ENCODE data around the gene RNASEH2B. TPM values are rescaled to one million over a fixed set of nuclear protein-coding genes. Genes with fewer than 3 reads are reported as not detected.

RNASEH2B gene
- total and polyA plus RNA-seq, 2 of the 8 experiments (the other 6 are each of a cell fraction or from before 2014, with no cell fraction given): 19.3 to 43.9 TPM

DNA sequence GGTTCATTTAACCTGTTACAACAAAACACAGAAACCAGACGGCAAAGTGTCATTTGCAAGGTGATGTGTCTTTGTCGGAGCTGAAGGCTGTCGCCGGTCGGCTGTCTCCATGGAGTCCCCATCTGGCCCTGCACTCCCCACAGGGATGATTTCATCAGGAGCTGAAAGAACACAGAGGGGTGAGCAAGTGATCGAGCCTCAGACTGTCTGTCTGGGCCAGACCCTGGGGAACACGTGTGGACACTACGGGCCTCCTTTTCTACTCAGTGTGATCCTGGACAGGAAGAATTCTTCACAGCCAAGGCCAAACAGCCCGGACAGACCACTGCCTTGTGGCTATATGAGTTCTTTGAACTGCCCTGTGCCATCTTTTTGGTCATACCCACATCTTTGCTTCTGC lies 85.1 kb downstream of the RNASEH2B start:
- WGBS, 2 experiments (ENCODE audit: extremely low coverage in 1 of 2, insufficient coverage in 1 of 2, insufficient read length in 1 of 2, insufficient replicate concordance in 2 of 2, low coverage in 1 of 2, low lambda C conversion rate in 2 of 2, missing lambda C conversion rate in 1 of 2): 87% methylated on average over 9 of the region's 9 CpGs; no CpG with 5 or more reads in 1 of the 2 experiments
- TF ChIP-seq EP300 (IDR thresholded peaks at IDR 0.05; ENCODE audit: borderline replicate concordance in 1 of 2, low read depth in 2 of 2, low read length in 2 of 2) (no peak), YY1 (IDR thresholded peaks at IDR 0.05; ENCODE audit: low read depth, low read length) (no peak), SIX5 (IDR thresholded peaks at IDR 0.05; ENCODE audit: low read depth, low read length) (no peak)
- H3K23me2 ChIP-seq (ENCODE audit: low read depth, low read length): no peaks in the 10 kb centered on the region
- H3K36me3 ChIP-seq (ENCODE audit: control insufficient read depth in 2 of 4, insufficient read depth in 4 of 4, low read length in 3 of 4): no peaks in the 10 kb centered on the region
- DNase-seq (ENCODE audit: low read depth in 1 of 2, low spot score in 2 of 2): no peak
- no peak overlapping the region for H4K91ac ChIP-seq (replicated peaks; ENCODE audit: insufficient read length, low read length)
- no peak overlapping the region for H3K4ac ChIP-seq (replicated peaks; ENCODE audit: insufficient read length, low read depth, low read length)
- peaks cover 0 to 1% of the 10 kb centered on the region in 2 experiments for H4K20me1 ChIP-seq (replicated peaks in 1 of 2; ENCODE audit: control insufficient read depth in 1 of 2, insufficient read depth in 2 of 2, low read length in 2 of 2)
- H3K27ac ChIP-seq (ENCODE audit: low read depth, low read length): no peak overlapping the region
- H3K14ac ChIP-seq (ENCODE audit: insufficient read length): no peak overlapping the region
- no peak overlapping the region for H3K23ac ChIP-seq (ENCODE audit: insufficient read length)
- no peak overlapping the region for H2AFZ ChIP-seq (ENCODE audit: low read length)
- no peak overlapping the region for H3K4me2 ChIP-seq (ENCODE audit: insufficient read depth in 1 of 2, low read depth in 2 of 2, low read length in 2 of 2)
- H2BK120ac ChIP-seq (replicated peaks; ENCODE audit: low read depth, low read length): no peak overlapping the region
- no peak overlapping the region; the same call in 1 of the 2 replicates for H4K8ac ChIP-seq (ENCODE audit: extremely low read depth, insufficient read depth, low read length)
- H3K79me1 ChIP-seq (ENCODE audit: low read depth, low read length): no peaks in the 10 kb centered on the region
- H3K4me3 ChIP-seq (ENCODE audit: extremely low read depth in 1 of 4, insufficient read depth in 2 of 4, low read depth in 3 of 4, low read length in 4 of 4): no peak overlapping the region
- H2BK15ac ChIP-seq (ENCODE audit: low read length): no peak overlapping the region
- no peak for FAIRE-seq
- no peak overlapping the region for H4K5ac ChIP-seq (ENCODE audit: insufficient read length, low read depth, low read length)
- CTCF ChIA-PET (ENCODE audit: partially characterized antibody): interaction anchor here (1.4 to 1.7 kb wide), 3 partner anchors 19 to 72 kb away, joined by 4 to 5 read pairs (median 5); no protein-coding TSS in a partner anchor
- H3K79me2 ChIP-seq (ENCODE audit: control insufficient read depth in 1 of 2, insufficient read depth in 2 of 2, low read length in 2 of 2): no peaks in the 10 kb centered on the region
- peaks cover 0 to 7% (median 5%) of the 10 kb centered on the region in 4 experiments; a peak in 3 of 7 replicates for H3K27me3 ChIP-seq (replicated peaks in 1 of 4; ENCODE audit: control insufficient read depth in 3 of 4, extremely low read depth in 1 of 4, insufficient read depth in 3 of 4, low read length in 3 of 4)
- peaks cover 0 to 12% (median 8%) of the 10 kb centered on the region in 4 experiments for H3K4me1 ChIP-seq (replicated peaks in 1 of 4; ENCODE audit: control insufficient read depth in 3 of 4, insufficient read depth in 4 of 4, low read length in 3 of 4)
- H3K9ac ChIP-seq (replicated peaks in 1 of 4; ENCODE audit: extremely low read depth in 1 of 4, low read depth in 3 of 4, low read length in 3 of 4): no peak overlapping the region
- no peak overlapping the region for H2AK5ac ChIP-seq (ENCODE audit: low read depth, low read length)
- no peaks in the 10 kb centered on the region for H3K9me3 ChIP-seq (ENCODE audit: insufficient read depth in 2 of 2, low read depth in 1 of 2, low read length in 1 of 2)
- no peak overlapping the region for H2BK5ac ChIP-seq (ENCODE audit: low read depth, low read length)
- no peak overlapping the region for H3K18ac ChIP-seq (ENCODE audit: extremely low read depth, low read length)
- no peak overlapping the region for H2BK12ac ChIP-seq (ENCODE audit: low read depth, low read length)
- POLR2A ChIA-PET (ENCODE audit: partially characterized antibody): interaction anchor here (1.4 kb wide), 1 partner anchor 184 kb away, joined by 4 read pairs; no protein-coding TSS in a partner anchor
- no peak overlapping the region for H3K56ac ChIP-seq (replicated peaks; ENCODE audit: insufficient read length, low read depth, low read length)
- H2BK20ac ChIP-seq (ENCODE audit: low read length): no peak overlapping the region

All from H1 (cell line).